ENCODE data around the gene NR1D1.

Gene NR1D1

GRCh38 chr17:40068584-40068916 lies 31.8 kb downstream of the NR1D1 start:
- no peak for DNase-seq (ENCODE audit: low read depth in 1 of 2, low spot score in 1 of 2)
- H3K27ac ChIP-seq (replicated peaks), result peak overlapping the region; percentile 88
- peak overlapping the region; percentile 3 for H3K4me3 ChIP-seq (replicated peaks; ENCODE audit: insufficient read depth, low read length)
- TF ChIP-seq REST (IDR thresholded peaks at IDR 0.05; ENCODE audit: insufficient replicate concordance, low read depth), result no peak
- H3K27me3 ChIP-seq (ENCODE audit: insufficient read depth, poor library complexity, severe bottlenecking), result no peaks in the 10 kb centered on the region

- no peak overlapping the region for H3K4me3 ChIP-seq (replicated peaks; ENCODE audit: insufficient read depth, low read length)
- DNase-seq (ENCODE audit: low read depth in 1 of 2, low spot score in 1 of 2), result no peak
- peak overlapping the region; percentile 88 for H3K27ac ChIP-seq (replicated peaks)
- no peak for TF ChIP-seq GABPA (IDR thresholded peaks at IDR 0.05; ENCODE audit: low read depth)
- no peak for TF ChIP-seq SPI1 (IDR thresholded peaks at IDR 0.05; ENCODE audit: borderline replicate concordance, low read depth)
- TF ChIP-seq POLR2AphosphoS5 (IDR thresholded peaks at IDR 0.05; ENCODE audit: low read depth), result no peak
- TF ChIP-seq CTCF (IDR thresholded peaks at IDR 0.05; ENCODE audit: insufficient read depth, low read length), result no peak
- no peak for TF ChIP-seq REST (IDR thresholded peaks at IDR 0.05; ENCODE audit: insufficient replicate concordance, low read depth)
- no peaks in the 10 kb centered on the region for H3K27me3 ChIP-seq (ENCODE audit: insufficient read depth, poor library complexity, severe bottlenecking)
These were observed 32.2 kb downstream of the NR1D1 start for GRCh38 chr17:40068129-40068581.

- no peak overlapping the region for H3K4me3 ChIP-seq (replicated peaks; ENCODE audit: insufficient read depth, low read length)
- DNase-seq (ENCODE audit: low read depth in 1 of 2, low spot score in 1 of 2), result no peak
- H3K27me3 ChIP-seq (ENCODE audit: insufficient read depth, poor library complexity, severe bottlenecking), result no peaks in the 10 kb centered on the region
- H3K27ac ChIP-seq (replicated peaks), result no peak overlapping the region; the same call in 1 of the 2 replicates
- TF ChIP-seq SPI1 (IDR thresholded peaks at IDR 0.05; ENCODE audit: borderline replicate concordance, low read depth) (no peak), GABPA (IDR thresholded peaks at IDR 0.05; ENCODE audit: low read depth) (no peak), REST (IDR thresholded peaks at IDR 0.05; ENCODE audit: insufficient replicate concordance, low read depth) (no peak), POLR2AphosphoS5 (IDR thresholded peaks at IDR 0.05; ENCODE audit: low read depth) (no peak), CTCF (IDR thresholded peaks at IDR 0.05; ENCODE audit: insufficient read depth, low read length) (no peak)
These were observed 32.7 kb downstream of the NR1D1 start for GRCh38 chr17:40067710-40068109.

Data from HL-60 (cell line).